GM12864 (cell line): Measurements from ENCODE around the gene C16orf96.

Experiments
- DNase-seq: peaks from one replicate; pipeline ENCODE4 v3.0.0-alpha.2; 2011; ENCODE audit warnings: low read depth
- H3K4me3 ChIP-seq: 2 replicates; pipeline ENCODE4 v1.5.1; 2011; ENCODE audit warnings: mild to moderate bottlenecking, low read depth, low read length, control low read depth
- TF ChIP-seq, protein P1 (sequence below): IDR thresholded peaks from 2 replicates; pipeline ENCODE4 v1.5.1; 2011; ENCODE audit warnings: low read depth, mild to moderate bottlenecking, moderate library complexity, low read length, control low read depth, inconsistent platforms; ENCODE audit errors: missing control alignments

Gene C16orf96

DNA sequence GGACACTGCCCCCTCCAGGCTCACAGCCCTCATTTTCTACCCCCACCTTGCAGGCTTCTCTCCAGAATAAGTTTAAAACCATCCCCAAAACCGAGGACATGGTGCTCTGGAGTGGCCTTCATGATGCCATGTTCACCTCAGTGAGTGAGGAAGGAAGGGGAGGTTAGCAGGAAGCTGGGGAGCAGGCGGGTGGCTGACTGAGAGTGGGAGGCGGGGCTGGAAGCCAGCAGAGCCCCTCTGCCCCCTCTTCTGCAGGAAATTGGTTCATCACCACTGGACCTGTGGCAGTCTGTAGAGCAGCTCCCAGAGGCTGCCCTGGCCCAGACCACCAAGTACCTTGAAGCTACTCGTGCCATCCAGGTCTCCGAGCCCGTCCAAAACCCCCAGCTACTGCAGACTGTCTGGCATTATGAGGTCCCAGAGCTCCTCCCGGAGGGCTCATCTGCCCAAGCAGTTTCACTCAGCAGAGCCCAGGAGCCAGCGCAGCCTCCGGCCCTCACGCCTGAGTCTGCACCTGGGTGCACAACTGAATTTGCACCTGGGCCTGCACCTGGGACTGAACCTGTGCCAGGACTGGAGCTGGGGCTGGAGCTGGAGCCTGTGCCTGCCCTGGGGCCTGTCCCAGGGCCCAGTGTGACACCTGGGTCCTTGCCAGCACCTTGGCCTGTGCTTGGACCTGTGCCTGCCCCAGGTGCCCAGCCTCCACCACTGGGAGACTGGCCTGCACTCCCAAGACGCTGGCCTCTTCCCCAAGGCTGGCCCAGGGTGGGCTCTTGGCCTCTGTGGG, 19.0 kb downstream of the C16orf96 start:
- H3K4me3 ChIP-seq, result no peak overlapping the region
- no peak for DNase-seq
- TF ChIP-seq, protein P1, sequence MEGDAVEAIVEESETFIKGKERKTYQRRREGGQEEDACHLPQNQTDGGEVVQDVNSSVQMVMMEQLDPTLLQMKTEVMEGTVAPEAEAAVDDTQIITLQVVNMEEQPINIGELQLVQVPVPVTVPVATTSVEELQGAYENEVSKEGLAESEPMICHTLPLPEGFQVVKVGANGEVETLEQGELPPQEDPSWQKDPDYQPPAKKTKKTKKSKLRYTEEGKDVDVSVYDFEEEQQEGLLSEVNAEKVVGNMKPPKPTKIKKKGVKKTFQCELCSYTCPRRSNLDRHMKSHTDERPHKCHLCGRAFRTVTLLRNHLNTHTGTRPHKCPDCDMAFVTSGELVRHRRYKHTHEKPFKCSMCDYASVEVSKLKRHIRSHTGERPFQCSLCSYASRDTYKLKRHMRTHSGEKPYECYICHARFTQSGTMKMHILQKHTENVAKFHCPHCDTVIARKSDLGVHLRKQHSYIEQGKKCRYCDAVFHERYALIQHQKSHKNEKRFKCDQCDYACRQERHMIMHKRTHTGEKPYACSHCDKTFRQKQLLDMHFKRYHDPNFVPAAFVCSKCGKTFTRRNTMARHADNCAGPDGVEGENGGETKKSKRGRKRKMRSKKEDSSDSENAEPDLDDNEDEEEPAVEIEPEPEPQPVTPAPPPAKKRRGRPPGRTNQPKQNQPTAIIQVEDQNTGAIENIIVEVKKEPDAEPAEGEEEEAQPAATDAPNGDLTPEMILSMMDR, result no peak

DNA sequence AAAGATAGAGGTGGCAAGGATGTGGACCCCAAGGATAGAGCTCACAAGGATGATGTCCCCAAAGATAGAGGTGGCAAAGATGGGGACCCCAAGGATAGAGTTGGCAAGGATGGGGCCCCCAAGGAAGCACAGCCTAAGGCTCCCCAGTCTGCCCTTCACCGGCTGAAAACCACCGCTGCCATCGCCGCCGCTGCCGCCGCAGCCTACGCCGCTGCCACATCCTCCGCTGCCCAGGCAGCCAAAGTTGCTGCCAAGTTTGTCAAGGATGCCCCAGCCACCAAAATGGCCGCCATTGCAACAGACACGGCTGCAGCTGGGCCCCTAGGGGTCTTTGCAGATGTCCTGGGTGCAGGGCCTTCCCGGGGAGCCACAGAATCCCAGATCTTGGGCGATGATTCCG, 19.9 kb downstream of the C16orf96 start:
- no peak for DNase-seq
- TF ChIP-seq, protein P1, result no peak
- H3K4me3 ChIP-seq, result no peak overlapping the region

DNA sequence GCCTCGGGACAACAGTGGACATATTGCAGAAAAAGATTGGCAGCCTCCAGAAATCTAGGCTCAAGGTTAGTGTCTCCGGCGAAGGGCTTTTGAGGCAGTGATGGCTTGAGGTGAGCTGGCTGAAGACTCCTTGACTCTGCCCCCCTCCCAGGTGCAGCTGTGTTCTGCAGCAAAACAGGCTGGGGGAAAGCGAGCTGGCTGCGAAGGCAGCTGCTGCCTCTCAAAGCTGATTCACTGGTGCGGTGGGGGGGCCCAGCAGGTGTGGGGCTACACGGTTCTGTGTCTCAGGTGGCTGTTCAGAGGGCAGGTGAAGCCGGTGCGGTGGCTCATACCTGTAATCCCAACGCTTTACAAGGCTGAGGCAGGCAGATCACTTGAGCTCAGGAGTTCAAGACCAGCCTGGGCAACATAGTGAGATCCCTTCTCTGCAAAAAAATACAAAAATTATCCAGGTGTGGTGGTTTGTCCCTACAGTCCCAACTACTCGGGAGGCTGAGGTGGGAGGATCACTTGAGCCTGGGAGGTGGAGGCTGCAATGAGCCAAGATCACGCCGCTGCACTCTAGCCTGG, 22.9 kb downstream of the C16orf96 start:
- TF ChIP-seq, protein P1, result no peak
- no peak overlapping the region for H3K4me3 ChIP-seq
- no peak for DNase-seq

DNA sequence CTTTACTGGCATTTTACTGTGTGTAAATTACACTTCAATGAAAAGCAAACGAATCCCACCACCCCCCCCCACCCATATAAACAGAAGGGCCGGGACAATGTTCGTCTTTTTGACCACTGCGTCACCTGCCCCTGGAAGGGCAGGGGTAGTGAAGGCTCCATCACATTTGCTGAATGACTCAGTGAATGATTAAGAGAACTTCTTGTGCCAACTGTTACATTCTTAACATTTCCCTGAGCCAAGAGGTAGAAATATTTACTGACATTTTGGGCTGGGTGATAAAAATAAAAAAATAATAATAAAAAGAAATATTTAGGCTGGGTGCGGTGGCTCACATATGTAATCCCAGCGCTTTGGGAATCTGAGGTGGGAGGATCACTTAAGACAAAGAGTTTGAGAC, 24.1 kb downstream of the C16orf96 start:
- DNase-seq, result no peak
- TF ChIP-seq, protein P1, result no peak
- H3K4me3 ChIP-seq, result no peak overlapping the region

DNA sequence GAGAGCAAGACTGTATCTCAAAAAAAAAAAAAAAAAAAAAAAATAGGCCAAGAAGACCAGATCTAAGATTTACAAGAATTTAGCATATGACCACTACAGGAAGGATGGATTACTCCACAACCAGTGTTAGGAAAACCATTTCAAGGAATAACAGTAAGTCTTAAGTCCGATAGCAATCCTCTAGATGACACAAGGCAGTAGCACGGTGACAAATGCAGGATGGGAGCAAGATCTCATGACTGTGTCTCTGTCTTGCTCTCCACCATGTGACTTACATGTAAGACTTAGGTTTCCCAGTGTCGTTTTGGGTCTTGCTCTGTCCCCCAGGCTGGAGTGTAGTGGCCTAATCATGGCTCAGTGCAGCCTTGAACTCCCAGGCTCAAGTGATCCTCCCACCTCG, 27.8 kb downstream of the C16orf96 start:
- TF ChIP-seq, protein P1, result no peak
- no peak for DNase-seq
- no peak overlapping the region for H3K4me3 ChIP-seq

DNA sequence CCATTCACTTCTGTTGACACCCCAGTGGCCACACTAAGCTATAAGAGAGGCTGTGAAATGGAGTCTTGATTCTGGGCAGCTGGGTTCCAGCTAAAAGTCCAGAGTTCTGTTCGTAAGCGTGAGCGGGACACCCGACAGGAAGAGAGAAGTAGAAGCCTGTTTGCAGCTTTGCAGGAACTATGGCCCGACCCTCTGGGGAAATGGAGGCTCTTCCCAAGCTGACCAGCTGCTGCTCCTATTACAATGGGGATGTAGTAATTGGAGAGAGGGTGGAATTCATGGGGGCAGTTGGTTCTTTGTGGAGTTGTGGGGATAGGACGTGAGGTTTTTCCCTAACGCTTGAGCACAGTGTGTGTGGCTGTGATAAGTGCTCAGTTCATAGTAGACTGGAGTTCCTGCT, 30.2 kb downstream of the C16orf96 start:
- TF ChIP-seq, protein P1, result no peak
- DNase-seq, result no peak
- no peak overlapping the region for H3K4me3 ChIP-seq

DNA sequence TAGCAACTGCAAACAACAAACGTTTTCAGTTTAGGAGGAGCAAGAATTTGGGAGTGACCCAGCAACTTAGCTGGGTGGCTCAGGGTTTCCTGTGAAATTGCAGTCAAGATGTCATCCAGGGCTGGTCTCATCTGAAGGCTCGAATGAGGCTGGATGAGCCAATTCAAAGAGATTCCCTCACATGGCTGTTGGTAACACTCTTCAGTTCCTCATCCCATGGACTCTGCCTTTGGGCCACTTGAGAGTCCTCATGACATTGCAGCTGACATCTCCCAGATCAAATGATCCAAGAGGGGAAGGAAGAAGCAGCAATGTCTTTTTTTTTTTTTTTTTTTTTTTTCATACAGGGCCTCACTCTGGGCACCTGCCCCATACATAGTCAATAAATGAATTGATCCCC, 32.2 kb downstream of the C16orf96 start:
- TF ChIP-seq, protein P1, result no peak
- no peak overlapping the region for H3K4me3 ChIP-seq
- no peak for DNase-seq
